COLO668 (cell line): Measurements from ENCODE around the gene ANXA2.
A peak's percentile ranks its signal among the peaks of the same experiment; 100 is the strongest.
"Not testable (repeated sequence)": the region's sequence is repeated elsewhere in the genome, so short reads cannot be mapped to it uniquely, and the experiment has no call there.

Experiments used
- DNase-seq: peaks from one replicate; lab custom pipeline; 2025; ENCODE audit not compliant: unreplicated experiment; lab: John Stamatoyannopoulos, UW

Gene ANXA2

GRCh38 chr15:60411774-60412425, 14.1 kb upstream of the ANXA2 start:
- no peak for DNase-seq

GRCh38 chr15:60410350-60410749, 12.6 kb upstream of the ANXA2 start:
- not testable (repeated sequence) for DNase-seq

GRCh38 chr15:60408463-60408981, 10.7 kb upstream of the ANXA2 start:
- DNase-seq = no peak

- DNase-seq = no peak
Measured at GRCh38 chr15:60407415-60407805, 9.6 kb upstream of the ANXA2 start.

- no peak for DNase-seq
Measured at GRCh38 chr15:60406513-60407414, 9.0 kb upstream of the ANXA2 start.

- DNase-seq = no peak
Measured at GRCh38 chr15:60405399-60405798, 7.6 kb upstream of the ANXA2 start.

- DNase-seq = not testable (repeated sequence)
Measured at GRCh38 chr15:60404351-60404750, 6.6 kb upstream of the ANXA2 start.

- no peak for DNase-seq
Measured at GRCh38 chr15:60400944-60401343, 3.2 kb upstream of the ANXA2 start.

- DNase-seq = no peak
Measured at GRCh38 chr15:60399931-60400330, 2.1 kb upstream of the ANXA2 start.

GRCh38 chr15:60399246-60399915, 1.6 kb upstream of the ANXA2 start:
- no peak for DNase-seq

GRCh38 chr15:60396958-60397771, 621 bp downstream of the ANXA2 start:
- DNase-seq = peak; percentile 70

- no peak for DNase-seq
Measured at GRCh38 chr15:60396560-60396957, 1.2 kb downstream of the ANXA2 start.

GRCh38 chr15:60396100-60396499, 1.7 kb downstream of the ANXA2 start:
- no peak for DNase-seq

- no peak for DNase-seq
Measured at GRCh38 chr15:60395276-60396011, 2.3 kb downstream of the ANXA2 start.

- no peak for DNase-seq
Measured at GRCh38 chr15:60394689-60395097, 3.1 kb downstream of the ANXA2 start.

GRCh38 chr15:60392986-60393790, 4.6 kb downstream of the ANXA2 start:
- DNase-seq = peak; percentile 60

GRCh38 chr15:60392601-60392985, 5.2 kb downstream of the ANXA2 start:
- DNase-seq = peak; percentile 30

- no peak for DNase-seq
Measured at GRCh38 chr15:60391722-60392315, 6.0 kb downstream of the ANXA2 start.
